ENCODE data around the gene FGF2.

The FGF2 gene

DNA sequence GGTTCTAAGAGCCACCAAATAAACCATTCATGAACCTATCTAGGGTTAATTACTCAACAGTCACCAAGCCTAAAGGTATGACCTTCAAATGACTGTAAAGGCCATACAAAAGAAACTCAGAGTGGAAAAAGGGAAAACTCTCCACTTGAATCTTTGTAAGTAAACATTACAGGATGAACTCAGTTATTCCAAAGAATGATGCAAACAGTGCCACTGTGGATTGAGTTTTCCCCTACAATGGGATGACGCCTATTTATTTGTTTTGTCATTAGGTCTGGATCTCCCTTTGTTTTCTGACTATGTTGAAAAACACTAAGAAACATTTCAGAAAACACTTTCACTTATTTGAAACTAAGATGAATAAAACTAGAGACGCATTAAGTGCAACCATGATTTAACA, 83.1 kb downstream of the FGF2 start:
- no peaks in the 10 kb centered on the region for H3K36me3 ChIP-seq (ENCODE audit: control insufficient read depth, insufficient read depth, low read length)
- DNase-seq (ENCODE audit: extremely low read depth, insufficient read length), result no peak
- no peak overlapping the region for H3K4me3 ChIP-seq (replicated peaks; ENCODE audit: low read depth, low read length)
- TF ChIP-seq, protein P1, sequence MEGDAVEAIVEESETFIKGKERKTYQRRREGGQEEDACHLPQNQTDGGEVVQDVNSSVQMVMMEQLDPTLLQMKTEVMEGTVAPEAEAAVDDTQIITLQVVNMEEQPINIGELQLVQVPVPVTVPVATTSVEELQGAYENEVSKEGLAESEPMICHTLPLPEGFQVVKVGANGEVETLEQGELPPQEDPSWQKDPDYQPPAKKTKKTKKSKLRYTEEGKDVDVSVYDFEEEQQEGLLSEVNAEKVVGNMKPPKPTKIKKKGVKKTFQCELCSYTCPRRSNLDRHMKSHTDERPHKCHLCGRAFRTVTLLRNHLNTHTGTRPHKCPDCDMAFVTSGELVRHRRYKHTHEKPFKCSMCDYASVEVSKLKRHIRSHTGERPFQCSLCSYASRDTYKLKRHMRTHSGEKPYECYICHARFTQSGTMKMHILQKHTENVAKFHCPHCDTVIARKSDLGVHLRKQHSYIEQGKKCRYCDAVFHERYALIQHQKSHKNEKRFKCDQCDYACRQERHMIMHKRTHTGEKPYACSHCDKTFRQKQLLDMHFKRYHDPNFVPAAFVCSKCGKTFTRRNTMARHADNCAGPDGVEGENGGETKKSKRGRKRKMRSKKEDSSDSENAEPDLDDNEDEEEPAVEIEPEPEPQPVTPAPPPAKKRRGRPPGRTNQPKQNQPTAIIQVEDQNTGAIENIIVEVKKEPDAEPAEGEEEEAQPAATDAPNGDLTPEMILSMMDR (IDR thresholded peaks at IDR 0.05; ENCODE audit: insufficient read depth, low read length, poor library complexity, severe bottlenecking), result no peak
- no peaks in the 10 kb centered on the region for H3K27me3 ChIP-seq (replicated peaks; ENCODE audit: control insufficient read depth, insufficient read depth, low read length)

DNA sequence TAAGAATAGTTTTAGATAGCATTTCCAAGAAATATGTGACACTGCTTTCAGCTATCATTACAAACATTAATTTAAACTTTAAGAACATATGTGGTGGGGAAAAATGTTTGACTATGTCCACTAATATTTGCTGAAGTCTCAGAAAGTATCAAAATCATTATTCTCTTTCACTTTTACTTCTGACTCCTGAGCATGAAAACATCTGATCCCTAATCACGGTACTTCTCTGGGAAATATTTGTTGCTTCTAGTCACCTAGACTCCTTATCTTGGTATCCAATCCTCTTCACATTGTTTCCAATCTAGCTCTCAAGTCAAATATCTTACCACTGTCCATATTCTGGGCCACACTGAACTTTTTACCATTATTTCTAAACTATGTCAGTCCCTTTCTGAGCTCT, 85.0 kb downstream of the FGF2 start:
- no peak overlapping the region for H3K4me3 ChIP-seq (replicated peaks; ENCODE audit: low read depth, low read length)
- TF ChIP-seq, protein P1 (IDR thresholded peaks at IDR 0.05; ENCODE audit: insufficient read depth, low read length, poor library complexity, severe bottlenecking), result no peak
- no peak for DNase-seq (ENCODE audit: extremely low read depth, insufficient read length)

DNA sequence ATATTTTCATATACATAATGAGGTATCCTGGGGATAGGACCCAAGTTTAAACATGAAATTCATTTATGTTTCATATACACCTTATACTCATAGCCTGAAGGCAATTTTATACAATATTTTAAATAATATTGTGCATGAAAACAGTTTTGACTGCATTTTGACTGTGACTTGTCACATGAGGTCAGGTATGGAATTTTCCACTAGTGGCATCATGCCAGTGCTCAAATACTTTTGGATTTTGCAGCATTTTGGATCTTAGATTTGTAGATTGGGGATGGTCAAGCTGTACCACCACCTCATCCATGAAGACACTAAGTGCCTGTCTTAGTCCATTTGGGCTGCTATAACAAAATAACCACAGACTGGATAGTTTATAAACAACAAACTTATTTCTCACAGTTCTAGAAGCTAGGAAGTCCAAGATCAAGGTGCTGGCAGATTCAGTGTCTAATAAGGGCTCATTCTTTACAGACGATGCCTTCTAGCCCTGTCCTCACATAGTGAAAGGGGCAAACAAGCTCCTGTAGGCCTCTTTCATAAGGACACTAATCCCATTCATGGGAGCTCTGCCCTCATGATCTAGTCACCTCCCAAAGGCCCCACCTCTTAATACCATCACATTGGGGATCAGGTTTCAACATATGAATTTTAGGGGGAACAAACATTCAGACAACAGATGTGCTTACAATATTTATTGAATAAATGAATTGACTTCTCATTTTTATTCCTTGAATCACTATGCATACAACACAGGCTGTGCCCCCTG, 86.4 kb downstream of the FGF2 start:
- Histone ChIP-seq H3K4me3 (replicated peaks; ENCODE audit: low read depth, low read length) (no peak overlapping the region), H3K36me3 (ENCODE audit: control insufficient read depth, insufficient read depth, low read length) (no peaks in the 10 kb centered on the region), H3K27me3 (replicated peaks; ENCODE audit: control insufficient read depth, insufficient read depth, low read length) (no peaks in the 10 kb centered on the region)
- no peak for DNase-seq (ENCODE audit: extremely low read depth, insufficient read length)
- TF ChIP-seq, protein P1 (IDR thresholded peaks at IDR 0.05; ENCODE audit: insufficient read depth, low read length, poor library complexity, severe bottlenecking), result no peak

More for the DNA sequence above, 85.0 kb downstream of the FGF2 start:
- H3K36me3 ChIP-seq (ENCODE audit: control insufficient read depth, insufficient read depth, low read length), result no peaks in the 10 kb centered on the region
- no peaks in the 10 kb centered on the region for H3K27me3 ChIP-seq (replicated peaks; ENCODE audit: control insufficient read depth, insufficient read depth, low read length)

DNA sequence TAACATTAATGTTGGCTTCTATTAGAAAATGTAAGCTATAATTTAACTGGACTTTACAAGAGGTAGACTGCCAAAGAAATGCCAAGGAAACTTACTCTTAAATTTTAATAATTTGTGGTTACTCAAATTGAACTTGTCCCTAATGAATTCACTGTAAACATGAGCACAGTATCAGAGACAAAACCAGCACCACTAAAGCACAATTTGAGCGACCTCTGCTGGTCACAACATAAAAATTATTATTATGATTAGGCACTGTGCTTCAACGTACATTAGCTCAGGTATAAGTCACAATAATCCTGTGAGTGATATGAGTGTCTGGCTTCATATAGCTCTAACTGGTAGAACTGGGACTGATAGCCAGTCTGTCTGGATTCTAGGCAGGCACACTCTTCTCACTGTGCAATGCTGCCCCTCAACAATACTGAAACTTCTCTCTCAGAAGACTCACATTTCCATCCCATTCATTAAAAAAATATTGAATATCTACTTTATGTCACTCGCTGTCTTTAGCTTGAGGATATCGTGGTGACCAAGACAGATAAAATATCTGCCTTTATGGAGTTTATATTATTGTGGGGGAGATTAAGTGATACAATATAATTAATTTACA, 87.8 kb downstream of the FGF2 start:
- Histone ChIP-seq H3K4me3 (replicated peaks; ENCODE audit: low read depth, low read length) (no peak overlapping the region), H3K36me3 (ENCODE audit: control insufficient read depth, insufficient read depth, low read length) (no peaks in the 10 kb centered on the region), H3K27me3 (replicated peaks; ENCODE audit: control insufficient read depth, insufficient read depth, low read length) (no peaks in the 10 kb centered on the region)
- DNase-seq (ENCODE audit: extremely low read depth, insufficient read length), result peak; percentile 5
- TF ChIP-seq, protein P1 (IDR thresholded peaks at IDR 0.05; ENCODE audit: insufficient read depth, low read length, poor library complexity, severe bottlenecking), result peak; percentile 38

DNA sequence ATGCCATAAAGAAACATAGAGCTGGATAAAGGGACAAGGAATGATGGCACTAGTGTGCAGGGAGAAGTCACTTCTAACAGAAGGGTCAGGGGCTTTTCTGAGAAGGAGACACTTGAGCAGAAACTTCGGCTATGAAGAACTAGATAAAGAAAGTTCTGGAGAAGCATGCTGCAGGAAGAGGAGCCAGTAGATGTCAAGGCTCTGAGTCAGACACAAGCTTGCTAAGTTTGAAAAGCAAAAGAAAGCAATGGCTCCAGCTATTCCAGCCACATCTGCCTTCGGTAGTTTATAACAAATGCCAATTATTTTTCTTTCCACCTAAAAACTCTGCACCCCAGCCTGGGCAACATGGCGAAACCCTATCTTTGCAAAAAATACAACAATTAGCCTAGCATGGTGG, 88.3 kb downstream of the FGF2 start:
- Histone ChIP-seq H3K4me3 (replicated peaks; ENCODE audit: low read depth, low read length) (no peak overlapping the region), H3K36me3 (ENCODE audit: control insufficient read depth, insufficient read depth, low read length) (no peaks in the 10 kb centered on the region), H3K27me3 (replicated peaks; ENCODE audit: control insufficient read depth, insufficient read depth, low read length) (no peaks in the 10 kb centered on the region)
- TF ChIP-seq, protein P1 (IDR thresholded peaks at IDR 0.05; ENCODE audit: insufficient read depth, low read length, poor library complexity, severe bottlenecking), result no peak
- DNase-seq (ENCODE audit: extremely low read depth, insufficient read length), result no peak

All from GM06990 (cell line).